ENCODE results near the gene DOCK8. TPM values are rescaled to one million over a fixed set of nuclear protein-coding genes. Genes with fewer than 3 reads are reported as not detected.

Gene DOCK8
- total RNA-seq, 2 donors from 2014 or later = 133 to 158 TPM

DNA sequence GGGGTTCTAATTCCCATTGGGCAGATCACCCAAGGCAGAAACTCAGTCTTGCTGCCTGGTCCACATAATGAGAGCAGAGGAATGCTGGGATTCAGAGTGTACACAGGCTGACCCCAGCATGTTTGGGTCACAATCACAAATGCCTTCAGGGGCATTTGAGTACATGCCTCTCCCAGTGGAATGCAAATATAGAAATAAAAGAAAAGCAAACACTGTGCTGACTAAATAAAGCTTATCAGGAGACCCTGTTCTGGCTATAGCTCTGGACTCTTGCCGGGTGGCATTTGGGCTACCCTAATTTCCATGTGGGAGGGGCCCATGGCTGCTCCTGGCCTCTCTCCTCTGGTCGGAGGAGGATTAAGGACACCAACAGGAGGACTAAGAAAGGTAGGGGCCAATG lies 121.4 kb downstream of the DOCK8 start:
- ATAC-seq (replicated peaks) = no peak
- H3K4me3 Mint-ChIP-seq = no peak overlapping the region
- H3K9me3 Mint-ChIP-seq = no peaks in the 10 kb centered on the region
- H3K36me3 Mint-ChIP-seq (ENCODE audit: low read depth) = peaks cover 100% of the 10 kb centered on the region
- H3K4me1 Mint-ChIP-seq = peaks cover 9% of the 10 kb centered on the region
- no peaks in the 10 kb centered on the region for H3K27me3 Mint-ChIP-seq
- peak overlapping the region; percentile 67 for H3K27ac Mint-ChIP-seq

DNA sequence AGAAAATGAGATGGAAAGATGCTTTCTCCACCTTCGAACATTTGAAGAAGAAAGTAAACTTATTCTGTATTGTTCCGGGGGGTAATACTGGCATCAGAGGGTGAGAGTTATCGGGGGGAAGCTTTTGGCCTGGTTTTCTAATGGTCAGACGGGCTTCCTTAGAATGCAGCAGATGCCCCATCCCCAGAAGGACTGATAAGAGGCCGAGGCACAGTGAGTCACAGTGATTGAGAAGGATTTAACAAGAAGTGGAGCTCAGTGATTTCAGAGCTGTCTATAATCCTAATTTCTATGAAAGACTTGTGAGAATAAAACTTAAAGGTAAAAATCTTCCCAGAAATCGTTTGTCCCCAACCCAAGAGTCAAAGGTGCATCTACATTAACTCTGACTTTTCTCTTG lies 123.9 kb downstream of the DOCK8 start:
- Mint-ChIP-seq H3K27ac (peak overlapping the region; percentile 33), H3K9me3 (no peaks in the 10 kb centered on the region), H3K4me1 (peaks cover 9% of the 10 kb centered on the region), H3K27me3 (no peaks in the 10 kb centered on the region), H3K36me3 (ENCODE audit: low read depth) (peaks cover 100% of the 10 kb centered on the region), H3K4me3 (no peak overlapping the region)
- ATAC-seq (replicated peaks) = no peak

DNA sequence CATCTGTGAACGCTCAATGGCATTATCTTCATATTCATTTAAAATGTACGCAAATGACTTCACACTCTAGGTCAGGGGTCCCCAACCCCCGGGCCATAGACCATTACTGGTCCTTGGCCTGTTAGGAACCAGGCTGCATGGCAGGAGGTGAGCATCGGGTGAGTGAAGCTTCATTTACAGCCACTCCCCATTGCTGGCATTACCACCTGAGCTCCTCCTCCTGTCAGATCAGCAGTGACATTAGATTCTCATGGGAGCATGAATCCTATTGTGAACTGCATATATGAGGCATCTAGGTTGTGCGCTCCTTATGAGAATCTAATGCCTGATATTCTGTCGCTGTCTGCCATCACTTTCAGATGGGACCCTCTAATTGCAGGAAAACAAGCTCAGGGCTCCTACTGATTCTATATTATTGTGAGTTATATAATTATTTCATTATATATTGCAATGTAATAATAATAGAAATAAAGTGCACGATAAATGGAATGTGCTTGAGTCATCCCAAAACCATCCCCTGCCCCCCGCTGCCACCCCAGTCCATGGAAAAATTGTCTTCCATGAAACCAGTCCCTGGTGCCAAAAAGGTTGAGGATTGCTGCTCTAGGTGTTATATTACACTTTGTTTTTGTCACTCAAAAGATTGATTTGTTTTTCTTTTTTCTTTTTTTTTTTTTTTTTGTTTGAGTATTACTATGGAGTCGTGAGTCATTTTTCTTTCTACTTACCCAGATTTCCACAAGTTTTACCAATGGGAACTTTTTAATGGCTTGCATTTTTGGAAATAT lies 127.2 kb downstream of the DOCK8 start:
- H3K27ac Mint-ChIP-seq = no peak overlapping the region
- no peaks in the 10 kb centered on the region for H3K4me1 Mint-ChIP-seq
- peaks cover 98% of the 10 kb centered on the region for H3K36me3 Mint-ChIP-seq (ENCODE audit: low read depth)
- no peaks in the 10 kb centered on the region for H3K9me3 Mint-ChIP-seq
- H3K4me3 Mint-ChIP-seq = no peak overlapping the region
- no peak for ATAC-seq (replicated peaks)
- H3K27me3 Mint-ChIP-seq = no peaks in the 10 kb centered on the region

- ATAC-seq (replicated peaks) = no peak
- Mint-ChIP-seq H3K27ac (no peak overlapping the region), H3K36me3 (ENCODE audit: low read depth) (peaks cover 98% of the 10 kb centered on the region), H3K9me3 (no peaks in the 10 kb centered on the region), H3K4me1 (no peaks in the 10 kb centered on the region), H3K4me3 (no peak overlapping the region), H3K27me3 (no peaks in the 10 kb centered on the region)
Observed at GRCh38 chr9:343773-344172, 129.1 kb downstream of the DOCK8 start.

DNA sequence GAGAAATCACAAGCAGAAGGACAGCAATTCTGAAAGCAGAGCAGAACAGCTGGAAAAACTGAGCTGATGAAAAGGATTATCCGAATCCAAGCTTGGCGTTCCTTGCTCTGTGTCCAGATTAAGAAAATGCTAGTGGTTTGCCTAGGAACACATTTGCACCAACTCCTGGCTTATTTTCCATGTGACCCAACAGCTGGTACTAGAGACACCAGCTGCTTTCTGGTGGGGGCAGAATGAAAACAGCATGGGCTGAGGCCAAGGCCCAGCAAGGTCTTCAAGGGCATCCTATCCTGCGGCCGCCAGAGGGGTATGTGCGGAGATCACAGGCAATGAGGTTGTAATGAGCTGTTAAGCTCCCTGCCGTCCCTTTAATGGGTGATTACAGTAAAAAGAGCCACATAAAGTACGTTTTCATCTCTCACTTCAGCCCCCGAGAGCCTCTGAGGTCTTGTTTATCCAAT lies 131.5 kb downstream of the DOCK8 start:
- Mint-ChIP-seq H3K4me3 (no peak overlapping the region), H3K4me1 (peaks cover 12% of the 10 kb centered on the region), H3K27me3 (no peaks in the 10 kb centered on the region), H3K36me3 (ENCODE audit: low read depth) (peaks cover 98% of the 10 kb centered on the region), H3K27ac (peak overlapping the region; percentile 30), H3K9me3 (no peaks in the 10 kb centered on the region)
- no peak for ATAC-seq (replicated peaks)

GRCh38 chr9:347667-348292 lies 133.1 kb downstream of the DOCK8 start:
- Mint-ChIP-seq H3K4me3 (no peak overlapping the region), H3K4me1 (peaks cover 18% of the 10 kb centered on the region), H3K27ac (no peak overlapping the region), H3K9me3 (no peaks in the 10 kb centered on the region), H3K36me3 (ENCODE audit: low read depth) (peaks cover 98% of the 10 kb centered on the region), H3K27me3 (no peaks in the 10 kb centered on the region)
- no peak for ATAC-seq (replicated peaks)

DNA sequence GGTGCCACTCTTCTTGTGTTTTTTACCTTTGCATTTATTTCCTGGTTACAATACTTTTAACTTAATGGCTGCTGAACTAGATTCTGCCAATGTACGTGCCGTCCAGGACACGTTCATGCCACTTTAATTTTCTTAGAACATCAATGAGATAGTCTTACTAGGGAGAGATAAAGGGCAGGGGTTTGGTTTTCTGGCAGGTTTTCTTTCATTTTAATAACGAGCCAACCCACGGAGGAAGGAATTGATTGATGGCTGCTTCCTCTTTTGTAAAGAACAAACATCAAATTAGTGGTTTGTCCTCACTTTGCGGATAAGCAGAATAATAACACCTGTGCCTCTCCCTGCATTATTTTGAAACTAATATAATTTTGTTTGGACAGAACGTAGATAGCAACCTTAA lies 135.7 kb downstream of the DOCK8 start:
- H3K4me1 Mint-ChIP-seq = peaks cover 23% of the 10 kb centered on the region
- no peaks in the 10 kb centered on the region for H3K27me3 Mint-ChIP-seq
- H3K4me3 Mint-ChIP-seq = peak overlapping the region; percentile 27
- no peak for ATAC-seq (replicated peaks)
- H3K27ac Mint-ChIP-seq = peak overlapping the region; percentile 90
- H3K9me3 Mint-ChIP-seq = no peaks in the 10 kb centered on the region
- peaks cover 98% of the 10 kb centered on the region for H3K36me3 Mint-ChIP-seq (ENCODE audit: low read depth)

DNA sequence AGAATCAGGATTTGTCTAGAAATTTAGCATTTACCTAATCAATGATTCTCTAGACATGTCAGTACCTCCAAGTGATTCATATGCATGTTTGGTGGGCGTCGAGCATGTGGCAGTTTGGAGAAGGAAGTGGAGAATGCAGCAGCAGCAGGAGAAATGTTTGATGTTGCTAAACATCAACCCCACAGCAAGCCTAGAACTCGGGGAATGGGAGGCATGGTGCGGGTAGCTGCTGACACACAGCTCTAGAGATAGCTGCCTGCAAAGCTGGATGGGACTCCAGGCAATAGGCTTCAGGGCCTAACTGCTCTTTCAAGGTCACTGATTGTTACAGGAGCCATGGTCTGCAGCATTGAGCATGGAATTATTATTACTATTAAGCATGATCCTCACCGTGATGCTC lies 137.3 kb downstream of the DOCK8 start:
- peaks cover 100% of the 10 kb centered on the region for H3K36me3 Mint-ChIP-seq (ENCODE audit: low read depth)
- no peak overlapping the region for H3K4me3 Mint-ChIP-seq
- peaks cover 27% of the 10 kb centered on the region for H3K4me1 Mint-ChIP-seq
- H3K27me3 Mint-ChIP-seq = no peaks in the 10 kb centered on the region
- no peak for ATAC-seq (replicated peaks)
- H3K27ac Mint-ChIP-seq = peak overlapping the region; percentile 90
- H3K9me3 Mint-ChIP-seq = no peaks in the 10 kb centered on the region

DNA sequence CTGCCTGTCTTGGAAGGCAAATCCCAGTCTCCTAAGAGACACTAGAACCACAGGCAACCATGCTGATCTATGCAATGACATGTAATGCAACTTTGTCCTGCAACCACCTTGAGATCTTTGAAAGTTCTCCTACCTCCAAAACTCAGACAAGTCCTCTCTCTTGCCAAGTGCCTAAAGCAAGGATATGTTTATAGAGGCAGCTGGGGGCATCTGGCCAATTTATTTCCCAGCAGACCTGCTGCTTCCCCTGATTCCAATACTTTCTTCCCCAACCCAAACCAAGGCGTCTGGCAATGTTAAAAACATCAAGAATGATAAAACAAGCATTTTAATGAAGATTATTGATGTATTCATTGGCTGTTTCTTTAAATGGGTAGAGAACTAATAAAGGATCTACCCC lies 138.4 kb downstream of the DOCK8 start:
- peaks cover 100% of the 10 kb centered on the region for H3K36me3 Mint-ChIP-seq (ENCODE audit: low read depth)

DNA sequence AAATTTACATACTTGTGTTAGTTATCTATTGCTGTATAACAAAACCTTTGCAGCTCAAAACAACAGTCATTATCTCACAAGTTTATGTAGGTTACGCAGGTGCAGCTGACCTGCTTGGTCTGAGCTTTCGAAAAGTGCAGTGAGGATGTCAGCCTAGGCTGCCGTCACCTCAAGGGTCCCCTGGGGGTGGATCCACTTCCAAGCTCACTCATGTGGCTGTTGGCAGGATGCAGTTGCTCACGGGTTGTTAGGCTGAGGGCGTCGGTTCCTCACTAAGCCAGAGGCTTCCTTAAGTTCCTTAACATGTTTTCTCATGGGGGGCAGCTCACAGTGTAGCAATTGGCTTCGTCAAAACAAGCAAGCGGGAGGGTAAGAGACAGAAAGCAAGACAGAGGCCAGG lies 139.8 kb downstream of the DOCK8 start:
- Mint-ChIP-seq H3K4me1 (peaks cover 27% of the 10 kb centered on the region), H3K36me3 (ENCODE audit: low read depth) (peaks cover 96% of the 10 kb centered on the region), H3K27ac (peak overlapping the region; percentile 42)

More for the DNA sequence above, 138.4 kb downstream of the DOCK8 start:
- Mint-ChIP-seq H3K4me3 (no peak overlapping the region), H3K4me1 (peaks cover 27% of the 10 kb centered on the region), H3K27ac (peak overlapping the region; percentile 54), H3K27me3 (no peaks in the 10 kb centered on the region), H3K9me3 (no peaks in the 10 kb centered on the region)
- no peak for ATAC-seq (replicated peaks)

GRCh38 chr9:357560-357959 lies 142.9 kb downstream of the DOCK8 start:
- Mint-ChIP-seq H3K9me3 (no peaks in the 10 kb centered on the region), H3K4me1 (peaks cover 9% of the 10 kb centered on the region), H3K27ac (no peak overlapping the region), H3K27me3 (no peaks in the 10 kb centered on the region), H3K36me3 (ENCODE audit: low read depth) (peaks cover 96% of the 10 kb centered on the region), H3K4me3 (no peak overlapping the region)
- ATAC-seq (replicated peaks) = no peak

More for the DNA sequence above, 139.8 kb downstream of the DOCK8 start:
- Mint-ChIP-seq H3K27me3 (no peaks in the 10 kb centered on the region), H3K4me3 (no peak overlapping the region), H3K9me3 (no peaks in the 10 kb centered on the region)
- ATAC-seq (replicated peaks) = no peak

GRCh38 chr9:362561-363273 lies 148.1 kb downstream of the DOCK8 start:
- no peak overlapping the region for H3K27ac Mint-ChIP-seq
- H3K4me3 Mint-ChIP-seq = no peak overlapping the region
- ATAC-seq (replicated peaks) = no peak
- H3K4me1 Mint-ChIP-seq = no peaks in the 10 kb centered on the region
- no peaks in the 10 kb centered on the region for H3K27me3 Mint-ChIP-seq
- no peaks in the 10 kb centered on the region for H3K9me3 Mint-ChIP-seq
- H3K36me3 Mint-ChIP-seq (ENCODE audit: low read depth) = peaks cover 94% of the 10 kb centered on the region

GRCh38 chr9:363274-363612 lies 148.6 kb downstream of the DOCK8 start:
- ATAC-seq (replicated peaks) = no peak
- Mint-ChIP-seq H3K36me3 (ENCODE audit: low read depth) (peaks cover 94% of the 10 kb centered on the region), H3K27me3 (no peaks in the 10 kb centered on the region), H3K27ac (peak overlapping the region; percentile 39), H3K4me3 (no peak overlapping the region), H3K9me3 (no peaks in the 10 kb centered on the region), H3K4me1 (no peaks in the 10 kb centered on the region)

DNA sequence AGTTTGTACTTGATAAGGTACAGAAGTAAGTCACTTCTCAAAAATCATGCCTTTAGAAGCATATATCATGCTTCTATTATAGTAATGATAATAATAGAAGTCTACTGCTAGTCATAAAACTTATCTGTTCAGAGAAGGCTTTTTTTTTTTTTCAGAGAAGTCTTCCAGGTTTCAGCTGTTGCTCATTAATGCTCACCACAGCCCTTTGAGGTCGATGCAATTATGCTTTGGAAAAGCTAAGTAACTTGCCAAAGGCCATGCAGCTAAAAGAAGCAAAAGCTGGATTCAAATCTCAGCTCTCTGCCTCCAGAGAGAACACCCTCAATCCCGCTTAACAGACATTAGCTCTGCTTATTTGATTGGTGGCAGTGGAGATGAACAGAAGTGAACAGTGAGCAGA lies 150.8 kb downstream of the DOCK8 start:
- Mint-ChIP-seq H3K27me3 (no peaks in the 10 kb centered on the region), H3K4me1 (no peaks in the 10 kb centered on the region), H3K4me3 (no peak overlapping the region), H3K27ac (peak overlapping the region; percentile 22), H3K9me3 (no peaks in the 10 kb centered on the region), H3K36me3 (ENCODE audit: low read depth) (peaks cover 99% of the 10 kb centered on the region)
- ATAC-seq (replicated peaks) = no peak

DNA sequence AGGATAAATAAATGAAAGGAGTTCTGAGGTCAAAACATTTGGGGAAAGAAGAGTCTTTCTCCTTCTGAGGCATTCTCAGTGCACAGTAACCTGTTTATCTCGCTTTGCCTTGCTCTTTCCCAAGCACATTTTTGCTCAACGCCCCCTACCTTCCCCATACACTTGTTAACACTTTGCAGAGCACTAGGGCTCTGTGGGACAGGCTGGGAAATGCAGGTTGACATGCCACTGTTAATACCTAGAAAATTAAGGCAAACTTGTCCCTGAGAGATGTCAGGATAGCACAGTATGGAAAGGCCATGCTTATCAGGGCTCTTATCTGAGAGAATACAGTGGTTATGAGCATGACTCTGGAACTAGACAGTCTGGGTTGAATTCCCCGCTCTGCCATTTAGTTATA lies 152.0 kb downstream of the DOCK8 start:
- Mint-ChIP-seq H3K36me3 (ENCODE audit: low read depth) (peaks cover 99% of the 10 kb centered on the region), H3K9me3 (no peaks in the 10 kb centered on the region), H3K4me1 (no peaks in the 10 kb centered on the region), H3K27ac (no peak overlapping the region), H3K4me3 (no peak overlapping the region), H3K27me3 (no peaks in the 10 kb centered on the region)
- ATAC-seq (replicated peaks) = no peak
